Measurements from ENCODE around the gene SPANXN1. TPM values are rescaled to one million over a fixed set of nuclear protein-coding genes. Genes with fewer than 3 reads are reported as not detected.
"Not testable (repeated sequence)": the region's sequence is repeated elsewhere in the genome, so short reads cannot be mapped to it uniquely, and the experiment has no call there.

The SPANXN1 gene
- total RNA-seq: not detected
- not detected for polyA plus RNA-seq (2013, experiment 1 of 2)
- not detected for polyA plus RNA-seq (2013, experiment 2 of 2)
- 0 to 0.09 (median 0) reads per million in 172 experiments for total RNA-seq

- H3K27ac Mint-ChIP-seq; H3K9me3 ChIP-seq (ENCODE audit: control insufficient read depth in 1 of 2, insufficient read depth in 1 of 2, low read length in 2 of 2); H3K36me3 ChIP-seq (ENCODE audit: insufficient read depth, low read length); POLR2A ChIA-PET; H3K27me3 ChIP-seq (ENCODE audit: control insufficient read depth in 1 of 2, insufficient read depth in 2 of 2, low read length in 2 of 2); H3K27ac ChIP-seq (ENCODE audit: low read depth in 1 of 2, low read length in 2 of 2); H3K4me3 ChIP-seq (ENCODE audit: low read length); H3K4me1 ChIP-seq (ENCODE audit: insufficient read depth, low read length); H3K36me3 Mint-ChIP-seq (ENCODE audit: low read depth); DNase-seq; H3K4me1 Mint-ChIP-seq (ENCODE audit: low read depth); H3K27me3 Mint-ChIP-seq; H3K4me3 Mint-ChIP-seq; H3K9me3 Mint-ChIP-seq; CTCF ChIA-PET; intact Hi-C loops (cut with DNase I, micrococcal nuclease); ATAC-seq (ENCODE audit: poor library complexity): not testable (repeated sequence)
Observed at GRCh38 chrX:145247203-145247602, at the start of gene SPANXN1. TSS of gene SPANXN1 (plus strand) at chrX:145247503. CDS start at chrX:145247587, 84 bp downstream.

GRCh38 chrX:145199078-145199477, 48.2 kb upstream of the SPANXN1 start:
- H3K27ac Mint-ChIP-seq: no peak overlapping the region
- ChIA-PET POLR2A (no interaction called here), CTCF (no interaction called here)
- no peak overlapping the region for H3K27ac ChIP-seq (ENCODE audit: low read depth in 1 of 2, low read length in 2 of 2)
- no peak overlapping the region for H3K4me3 Mint-ChIP-seq
- no peaks in the 10 kb centered on the region for H3K4me1 ChIP-seq (ENCODE audit: insufficient read depth, low read length)
- H3K9me3 Mint-ChIP-seq: no peaks in the 10 kb centered on the region
- no peak for DNase-seq
- H3K9me3 ChIP-seq (ENCODE audit: control insufficient read depth in 1 of 2, insufficient read depth in 1 of 2, low read length in 2 of 2): no peaks in the 10 kb centered on the region
- H3K27me3 ChIP-seq (ENCODE audit: control insufficient read depth in 1 of 2, insufficient read depth in 2 of 2, low read length in 2 of 2): no peaks in the 10 kb centered on the region
- no peaks in the 10 kb centered on the region for H3K4me1 Mint-ChIP-seq (ENCODE audit: low read depth)
- intact Hi-C loops (cut with DNase I, micrococcal nuclease): no loop called here
- ATAC-seq (ENCODE audit: poor library complexity): no peak
- no peak overlapping the region for H3K4me3 ChIP-seq (ENCODE audit: low read length)
- no peaks in the 10 kb centered on the region for H3K36me3 Mint-ChIP-seq (ENCODE audit: low read depth)
- H3K27me3 Mint-ChIP-seq: no peaks in the 10 kb centered on the region
- no peaks in the 10 kb centered on the region for H3K36me3 ChIP-seq (ENCODE audit: insufficient read depth, low read length)
- TF ChIP-seq CTCF (IDR thresholded peaks at IDR 0.05): no peak

GRCh38 chrX:145213504-145213903, 33.8 kb upstream of the SPANXN1 start:
- POLR2A ChIA-PET: no interaction called here
- Histone ChIP-seq H3K4me3 (ENCODE audit: low read length) (no peak overlapping the region), H3K27me3 (ENCODE audit: control insufficient read depth in 1 of 2, insufficient read depth in 2 of 2, low read length in 2 of 2) (no peaks in the 10 kb centered on the region), H3K27ac (ENCODE audit: low read depth in 1 of 2, low read length in 2 of 2) (no peak overlapping the region), H3K36me3 (ENCODE audit: insufficient read depth, low read length) (no peaks in the 10 kb centered on the region), H3K9me3 (ENCODE audit: control insufficient read depth in 1 of 2, insufficient read depth in 1 of 2, low read length in 2 of 2) (no peaks in the 10 kb centered on the region), H3K4me1 (ENCODE audit: insufficient read depth, low read length) (no peaks in the 10 kb centered on the region)
- H3K27ac Mint-ChIP-seq: no peak overlapping the region
- CTCF ChIA-PET: no interaction called here
- no peak overlapping the region for H3K4me3 Mint-ChIP-seq
- no peaks in the 10 kb centered on the region for H3K36me3 Mint-ChIP-seq (ENCODE audit: low read depth)
- no peaks in the 10 kb centered on the region for H3K27me3 Mint-ChIP-seq
- peaks cover 4% of the 10 kb centered on the region for H3K9me3 Mint-ChIP-seq
- intact Hi-C loops (cut with DNase I, micrococcal nuclease): no loop called here
- no peak for TF ChIP-seq CTCF (IDR thresholded peaks at IDR 0.05)
- ATAC-seq (ENCODE audit: poor library complexity) (no peak), DNase-seq (no peak)
- H3K4me1 Mint-ChIP-seq (ENCODE audit: low read depth): no peaks in the 10 kb centered on the region

GRCh38 chrX:145292218-145292617, 44.9 kb downstream of the SPANXN1 start:
- peaks cover 0 to 4% of the 10 kb centered on the region in 2 experiments for H3K9me3 ChIP-seq (ENCODE audit: control insufficient read depth in 1 of 2, insufficient read depth in 1 of 2, low read length in 2 of 2)
- H3K27me3 ChIP-seq (ENCODE audit: control insufficient read depth in 1 of 2, insufficient read depth in 2 of 2, low read length in 2 of 2): no peaks in the 10 kb centered on the region
- H3K4me1 ChIP-seq (ENCODE audit: insufficient read depth, low read length): no peaks in the 10 kb centered on the region
- TF ChIP-seq CTCF (IDR thresholded peaks at IDR 0.05): no peak
- no peaks in the 10 kb centered on the region for H3K36me3 ChIP-seq (ENCODE audit: insufficient read depth, low read length)
- DNase-seq (no peak), ATAC-seq (ENCODE audit: poor library complexity) (no peak)
- no peak overlapping the region for H3K27ac ChIP-seq (ENCODE audit: low read depth in 1 of 2, low read length in 2 of 2)
- no peak overlapping the region for H3K4me3 Mint-ChIP-seq
- no peak overlapping the region for H3K4me3 ChIP-seq (ENCODE audit: low read length)
- no peaks in the 10 kb centered on the region for H3K9me3 Mint-ChIP-seq
- POLR2A ChIA-PET: no interaction called here
- H3K27me3 Mint-ChIP-seq: no peaks in the 10 kb centered on the region
- CTCF ChIA-PET: no interaction called here
- no peaks in the 10 kb centered on the region for H3K4me1 Mint-ChIP-seq (ENCODE audit: low read depth)
- no peaks in the 10 kb centered on the region for H3K36me3 Mint-ChIP-seq (ENCODE audit: low read depth)
- intact Hi-C loops (cut with DNase I, micrococcal nuclease): no loop called here
- no peak overlapping the region for H3K27ac Mint-ChIP-seq
